ENCODE measurements around the gene LPAR3. TPM values are rescaled to one million over a fixed set of nuclear protein-coding genes. Genes with fewer than 3 reads are reported as not detected.

Gene LPAR3
- polyA plus RNA-seq, 2 donors: 4.0 to 5.2 TPM

- Histone ChIP-seq H3K4me3 (ENCODE audit: low read depth in 1 of 2, low read length in 2 of 2) (no peak overlapping the region), H3K9me3 (ENCODE audit: control insufficient read depth in 2 of 2, insufficient read depth in 1 of 2, low read depth in 1 of 2, low read length in 1 of 2) (no peaks in the 10 kb centered on the region), H3K36me3 (ENCODE audit: control insufficient read depth in 2 of 2, insufficient read depth in 2 of 2, low read length in 1 of 2) (no peaks in the 10 kb centered on the region), H3K4me1 (ENCODE audit: control insufficient read depth in 2 of 2, insufficient read depth in 2 of 2, low read length in 1 of 2) (peaks cover 2 to 9% of the 10 kb centered on the region in 2 donors), H3K27ac (ENCODE audit: low read depth in 2 of 2, low read length in 1 of 2) (peak overlapping the region in 1 of 2 donors; percentile 51), H3K27me3 (ENCODE audit: control insufficient read depth in 1 of 2, insufficient read depth in 2 of 2, low read length in 2 of 2) (no peaks in the 10 kb centered on the region)
- 67 to 77% methylated on average over 4 of the region's 4 CpGs for WGBS, 2 donors
Measured at GRCh38 chr1:84773933-84774497, 119.0 kb downstream of the LPAR3 start.

GRCh38 chr1:84773195-84773594 lies 119.8 kb downstream of the LPAR3 start:
- no peaks in the 10 kb centered on the region for H3K27me3 ChIP-seq (ENCODE audit: control insufficient read depth in 1 of 2, insufficient read depth in 2 of 2, low read length in 2 of 2)
- H3K36me3 ChIP-seq (ENCODE audit: control insufficient read depth in 2 of 2, insufficient read depth in 2 of 2, low read length in 1 of 2): no peaks in the 10 kb centered on the region
- H3K4me1 ChIP-seq (ENCODE audit: control insufficient read depth in 2 of 2, insufficient read depth in 2 of 2, low read length in 1 of 2): peaks cover 2 to 9% of the 10 kb centered on the region in 2 donors
- no peaks in the 10 kb centered on the region for H3K9me3 ChIP-seq (ENCODE audit: control insufficient read depth in 2 of 2, insufficient read depth in 1 of 2, low read depth in 1 of 2, low read length in 1 of 2)
- WGBS, 2 donors: 51 to 70% methylated on average over 6 of the region's 6 CpGs
- H3K27ac ChIP-seq (ENCODE audit: low read depth in 2 of 2, low read length in 1 of 2): peak overlapping the region; percentile 20 to 43
- no peak overlapping the region for H3K4me3 ChIP-seq (ENCODE audit: low read depth in 1 of 2, low read length in 2 of 2)

- Histone ChIP-seq H3K27me3 (ENCODE audit: control insufficient read depth in 1 of 2, insufficient read depth in 2 of 2, low read length in 2 of 2) (no peaks in the 10 kb centered on the region), H3K4me3 (ENCODE audit: low read depth in 1 of 2, low read length in 2 of 2) (no peak overlapping the region), H3K36me3 (ENCODE audit: control insufficient read depth in 2 of 2, insufficient read depth in 2 of 2, low read length in 1 of 2) (no peaks in the 10 kb centered on the region), H3K27ac (ENCODE audit: low read depth in 2 of 2, low read length in 1 of 2) (peak overlapping the region in 1 of 2 donors; percentile 54), H3K9me3 (ENCODE audit: control insufficient read depth in 2 of 2, insufficient read depth in 1 of 2, low read depth in 1 of 2, low read length in 1 of 2) (no peaks in the 10 kb centered on the region), H3K4me1 (ENCODE audit: control insufficient read depth in 2 of 2, insufficient read depth in 2 of 2, low read length in 1 of 2) (peaks cover 2 to 9% of the 10 kb centered on the region in 2 donors)
- WGBS, 2 donors: 12 to 13% methylated on average over 6 of the region's 6 CpGs
Measured at GRCh38 chr1:84772428-84772943, 120.5 kb downstream of the LPAR3 start.

- Histone ChIP-seq H3K27ac (ENCODE audit: low read depth in 2 of 2, low read length in 1 of 2) (no peak overlapping the region), H3K4me3 (ENCODE audit: low read depth in 1 of 2, low read length in 2 of 2) (no peak overlapping the region), H3K36me3 (ENCODE audit: control insufficient read depth in 2 of 2, insufficient read depth in 2 of 2, low read length in 1 of 2) (no peaks in the 10 kb centered on the region), H3K4me1 (ENCODE audit: control insufficient read depth in 2 of 2, insufficient read depth in 2 of 2, low read length in 1 of 2) (peaks cover 2 to 9% of the 10 kb centered on the region in 2 donors), H3K27me3 (ENCODE audit: control insufficient read depth in 1 of 2, insufficient read depth in 2 of 2, low read length in 2 of 2) (no peaks in the 10 kb centered on the region), H3K9me3 (ENCODE audit: control insufficient read depth in 2 of 2, insufficient read depth in 1 of 2, low read depth in 1 of 2, low read length in 1 of 2) (no peaks in the 10 kb centered on the region)
- 62 to 74% methylated on average over 2 of the region's 2 CpGs for WGBS, 2 donors
Measured at GRCh38 chr1:84771895-84772294, 121.1 kb downstream of the LPAR3 start.

- Histone ChIP-seq H3K27me3 (ENCODE audit: control insufficient read depth in 1 of 2, insufficient read depth in 2 of 2, low read length in 2 of 2) (no peaks in the 10 kb centered on the region), H3K4me1 (ENCODE audit: control insufficient read depth in 2 of 2, insufficient read depth in 2 of 2, low read length in 1 of 2) (peaks cover 2 to 9% of the 10 kb centered on the region in 2 donors), H3K4me3 (ENCODE audit: low read depth in 1 of 2, low read length in 2 of 2) (no peak overlapping the region), H3K36me3 (ENCODE audit: control insufficient read depth in 2 of 2, insufficient read depth in 2 of 2, low read length in 1 of 2) (no peaks in the 10 kb centered on the region), H3K27ac (ENCODE audit: low read depth in 2 of 2, low read length in 1 of 2) (no peak overlapping the region), H3K9me3 (ENCODE audit: control insufficient read depth in 2 of 2, insufficient read depth in 1 of 2, low read depth in 1 of 2, low read length in 1 of 2) (no peaks in the 10 kb centered on the region)
- WGBS, 2 donors: 87 to 91% methylated on average over 2 of the region's 2 CpGs
Measured at GRCh38 chr1:84770481-84770880, 122.5 kb downstream of the LPAR3 start.

GRCh38 chr1:84769636-84770035 lies 123.4 kb downstream of the LPAR3 start:
- 74 to 83% methylated on average over 1 of the region's 1 CpG for WGBS, 2 donors
- Histone ChIP-seq H3K4me1 (ENCODE audit: control insufficient read depth in 2 of 2, insufficient read depth in 2 of 2, low read length in 1 of 2) (peaks cover 0 to 9% of the 10 kb centered on the region in 2 donors), H3K4me3 (ENCODE audit: low read depth in 1 of 2, low read length in 2 of 2) (no peak overlapping the region), H3K27ac (ENCODE audit: low read depth in 2 of 2, low read length in 1 of 2) (no peak overlapping the region), H3K9me3 (ENCODE audit: control insufficient read depth in 2 of 2, insufficient read depth in 1 of 2, low read depth in 1 of 2, low read length in 1 of 2) (no peaks in the 10 kb centered on the region), H3K36me3 (ENCODE audit: control insufficient read depth in 2 of 2, insufficient read depth in 2 of 2, low read length in 1 of 2) (no peaks in the 10 kb centered on the region), H3K27me3 (ENCODE audit: control insufficient read depth in 1 of 2, insufficient read depth in 2 of 2, low read length in 2 of 2) (no peaks in the 10 kb centered on the region)

GRCh38 chr1:84768634-84769033 lies 124.4 kb downstream of the LPAR3 start:
- Histone ChIP-seq H3K4me1 (ENCODE audit: control insufficient read depth in 2 of 2, insufficient read depth in 2 of 2, low read length in 1 of 2) (peaks cover 0 to 6% of the 10 kb centered on the region in 2 donors), H3K9me3 (ENCODE audit: control insufficient read depth in 2 of 2, insufficient read depth in 1 of 2, low read depth in 1 of 2, low read length in 1 of 2) (no peaks in the 10 kb centered on the region), H3K4me3 (ENCODE audit: low read depth in 1 of 2, low read length in 2 of 2) (no peak overlapping the region), H3K36me3 (ENCODE audit: control insufficient read depth in 2 of 2, insufficient read depth in 2 of 2, low read length in 1 of 2) (no peaks in the 10 kb centered on the region), H3K27ac (ENCODE audit: low read depth in 2 of 2, low read length in 1 of 2) (no peak overlapping the region), H3K27me3 (ENCODE audit: control insufficient read depth in 1 of 2, insufficient read depth in 2 of 2, low read length in 2 of 2) (no peaks in the 10 kb centered on the region)

GRCh38 chr1:84763912-84764680 lies 128.9 kb downstream of the LPAR3 start:
- no peak overlapping the region for H3K27ac ChIP-seq (ENCODE audit: low read depth in 2 of 2, low read length in 1 of 2)
- H3K9me3 ChIP-seq (ENCODE audit: control insufficient read depth in 2 of 2, insufficient read depth in 1 of 2, low read depth in 1 of 2, low read length in 1 of 2): no peaks in the 10 kb centered on the region
- H3K36me3 ChIP-seq (ENCODE audit: control insufficient read depth in 2 of 2, insufficient read depth in 2 of 2, low read length in 1 of 2): no peaks in the 10 kb centered on the region
- 54 to 60% methylated on average over 13 of the region's 13 CpGs for WGBS, 2 donors
- no peaks in the 10 kb centered on the region for H3K27me3 ChIP-seq (ENCODE audit: control insufficient read depth in 1 of 2, insufficient read depth in 2 of 2, low read length in 2 of 2)
- H3K4me3 ChIP-seq (ENCODE audit: low read depth in 1 of 2, low read length in 2 of 2): no peak overlapping the region
- H3K4me1 ChIP-seq (ENCODE audit: control insufficient read depth in 2 of 2, insufficient read depth in 2 of 2, low read length in 1 of 2): peaks cover 0 to 3% of the 10 kb centered on the region in 2 donors

- Histone ChIP-seq H3K4me1 (ENCODE audit: control insufficient read depth in 2 of 2, insufficient read depth in 2 of 2, low read length in 1 of 2) (peaks cover 0 to 5% of the 10 kb centered on the region in 2 donors), H3K27me3 (ENCODE audit: control insufficient read depth in 1 of 2, insufficient read depth in 2 of 2, low read length in 2 of 2) (no peaks in the 10 kb centered on the region), H3K27ac (ENCODE audit: low read depth in 2 of 2, low read length in 1 of 2) (no peak overlapping the region), H3K4me3 (ENCODE audit: low read depth in 1 of 2, low read length in 2 of 2) (no peak overlapping the region), H3K9me3 (ENCODE audit: control insufficient read depth in 2 of 2, insufficient read depth in 1 of 2, low read depth in 1 of 2, low read length in 1 of 2) (no peaks in the 10 kb centered on the region), H3K36me3 (ENCODE audit: control insufficient read depth in 2 of 2, insufficient read depth in 2 of 2, low read length in 1 of 2) (no peaks in the 10 kb centered on the region)
- 60 to 90% methylated on average over 5 of the region's 5 CpGs for WGBS, 2 donors
Measured at GRCh38 chr1:84762664-84763063, 130.3 kb downstream of the LPAR3 start.

Data from esophagus (tissue), 2 donors.